GM21576 (cell line): ENCODE results near the gene CCT8.
A peak's percentile ranks its signal among the peaks of the same experiment; 100 is the strongest.

Experiments
- ATAC-seq: cut with Tn5 transposase; IDR thresholded peaks from one replicate; pipeline ENCODE4 v1.9.1; 2021; ENCODE audit warnings: mild to moderate bottlenecking, moderate library complexity; ENCODE audit not compliant: unreplicated experiment

CCT8 gene, protein sequence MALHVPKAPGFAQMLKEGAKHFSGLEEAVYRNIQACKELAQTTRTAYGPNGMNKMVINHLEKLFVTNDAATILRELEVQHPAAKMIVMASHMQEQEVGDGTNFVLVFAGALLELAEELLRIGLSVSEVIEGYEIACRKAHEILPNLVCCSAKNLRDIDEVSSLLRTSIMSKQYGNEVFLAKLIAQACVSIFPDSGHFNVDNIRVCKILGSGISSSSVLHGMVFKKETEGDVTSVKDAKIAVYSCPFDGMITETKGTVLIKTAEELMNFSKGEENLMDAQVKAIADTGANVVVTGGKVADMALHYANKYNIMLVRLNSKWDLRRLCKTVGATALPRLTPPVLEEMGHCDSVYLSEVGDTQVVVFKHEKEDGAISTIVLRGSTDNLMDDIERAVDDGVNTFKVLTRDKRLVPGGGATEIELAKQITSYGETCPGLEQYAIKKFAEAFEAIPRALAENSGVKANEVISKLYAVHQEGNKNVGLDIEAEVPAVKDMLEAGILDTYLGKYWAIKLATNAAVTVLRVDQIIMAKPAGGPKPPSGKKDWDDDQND

DNA sequence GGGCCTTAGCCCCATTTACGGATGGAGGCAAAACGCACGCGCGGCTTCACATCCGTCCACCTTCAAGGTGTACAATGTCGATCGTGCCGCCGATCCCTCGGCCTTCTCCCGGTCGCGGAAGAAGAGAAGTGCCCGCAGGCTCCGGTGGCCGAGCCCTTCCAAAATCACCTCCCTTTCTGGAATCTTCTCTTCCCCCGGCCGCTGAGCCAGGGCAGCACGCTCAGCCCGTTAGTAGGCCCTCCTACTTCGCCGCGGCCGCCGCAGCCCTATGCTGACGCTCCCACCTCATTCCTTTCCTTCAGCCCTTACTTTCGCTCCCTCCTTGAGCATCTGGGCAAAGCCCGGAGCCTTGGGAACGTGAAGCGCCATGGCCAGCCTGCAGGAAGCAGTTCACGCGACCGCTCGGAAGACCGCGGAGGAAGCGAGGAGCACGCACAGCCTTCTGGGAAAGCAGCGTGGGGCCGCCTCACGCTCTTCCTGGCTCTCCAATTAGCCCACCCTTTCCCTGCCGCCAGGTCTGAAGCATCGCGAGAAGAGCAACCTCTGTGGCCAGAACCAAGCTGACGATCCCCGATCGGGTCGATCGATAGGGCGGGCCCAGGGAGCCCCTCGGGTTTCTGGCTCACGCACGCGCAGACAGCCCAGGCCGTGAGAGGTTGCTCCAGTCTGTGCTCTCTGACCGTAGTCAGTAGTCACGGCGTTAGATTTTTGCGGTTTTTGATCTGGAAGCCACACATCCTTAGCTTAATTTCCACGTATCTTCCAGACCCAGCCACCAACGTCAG, at the start of gene CCT8:
TSS of gene CCT8 (minus strand) at position 427 of the 785 bp plus-strand sequence. CDS start at position 369, 58 bp downstream.
- peak; percentile 92 for ATAC-seq

DNA sequence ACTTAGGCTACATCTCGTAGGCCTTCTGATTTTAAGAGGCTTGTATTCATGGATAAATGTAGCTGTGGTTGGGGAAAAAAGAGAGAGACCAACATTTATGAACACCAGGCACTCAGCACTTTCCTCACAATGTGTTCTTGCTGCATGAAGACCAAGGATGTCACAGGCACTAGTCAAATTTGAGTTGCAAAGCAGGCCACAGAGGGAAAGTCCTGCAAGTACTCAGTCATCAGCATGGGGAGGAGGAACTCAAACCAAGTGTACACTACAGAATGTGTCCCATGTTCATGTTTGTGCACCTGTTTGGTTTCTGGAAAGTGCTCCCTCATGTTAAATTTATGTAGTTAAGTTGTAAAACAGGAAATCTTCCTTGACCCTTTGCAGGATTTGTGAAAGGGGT, 48.3 kb upstream of the CCT8 start:
- peak; percentile 56 for ATAC-seq

GRCh38 chr21:29117372-29117955, 44.0 kb upstream of the CCT8 start:
- ATAC-seq, result no peak

DNA sequence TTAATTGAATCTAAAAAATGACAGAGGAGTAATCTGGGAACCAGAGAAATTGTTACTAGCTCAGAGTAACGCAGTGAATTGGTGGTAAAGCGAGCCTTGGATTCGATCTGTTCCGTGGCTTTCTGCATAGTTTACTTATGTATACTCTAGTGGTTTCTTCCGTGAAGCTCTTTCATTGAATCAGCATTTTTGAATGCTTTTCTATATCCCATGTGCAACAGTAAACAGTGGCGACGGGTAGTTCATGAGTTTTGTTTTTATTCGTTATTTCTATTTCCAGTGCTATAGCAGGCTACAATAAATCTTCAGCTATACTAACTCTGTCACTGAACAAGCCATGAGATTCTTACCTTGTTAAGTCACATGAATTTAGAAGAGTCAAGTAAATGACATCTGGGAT, 42.5 kb upstream of the CCT8 start:
- no peak for ATAC-seq

GRCh38 chr21:29114765-29115500, 41.5 kb upstream of the CCT8 start:
- no peak for ATAC-seq

GRCh38 chr21:29105218-29105617, 31.8 kb upstream of the CCT8 start:
- ATAC-seq, result no peak

DNA sequence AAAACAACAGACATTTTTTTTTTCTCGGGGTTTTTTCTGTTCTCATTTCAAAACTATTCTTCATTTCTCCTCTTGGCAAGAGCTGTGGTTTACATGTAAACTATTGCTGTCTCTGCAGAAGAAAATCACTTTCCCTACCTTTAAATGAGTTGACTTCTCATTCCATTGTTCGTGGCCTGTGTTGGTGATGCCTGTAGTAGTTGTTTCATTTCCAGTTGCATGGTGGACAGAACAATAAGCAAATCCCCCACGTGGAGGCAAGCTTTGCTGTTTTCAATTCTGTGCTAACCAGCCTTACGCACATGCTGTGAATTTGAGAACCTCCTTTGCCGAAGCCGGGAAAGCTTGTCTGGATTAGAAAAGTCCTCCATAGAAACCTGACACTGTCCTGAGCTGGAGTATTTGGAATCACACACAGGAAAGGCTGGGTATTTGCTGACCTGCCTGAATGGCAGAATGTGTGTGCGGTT, 30.8 kb upstream of the CCT8 start:
- no peak for ATAC-seq

- no peak for ATAC-seq
Measured at GRCh38 chr21:29102791-29103257, 29.4 kb upstream of the CCT8 start.

- ATAC-seq, result no peak
Measured at GRCh38 chr21:29098156-29098555, 24.7 kb upstream of the CCT8 start.

GRCh38 chr21:29096218-29097015, 23.0 kb upstream of the CCT8 start:
- ATAC-seq, result no peak

DNA sequence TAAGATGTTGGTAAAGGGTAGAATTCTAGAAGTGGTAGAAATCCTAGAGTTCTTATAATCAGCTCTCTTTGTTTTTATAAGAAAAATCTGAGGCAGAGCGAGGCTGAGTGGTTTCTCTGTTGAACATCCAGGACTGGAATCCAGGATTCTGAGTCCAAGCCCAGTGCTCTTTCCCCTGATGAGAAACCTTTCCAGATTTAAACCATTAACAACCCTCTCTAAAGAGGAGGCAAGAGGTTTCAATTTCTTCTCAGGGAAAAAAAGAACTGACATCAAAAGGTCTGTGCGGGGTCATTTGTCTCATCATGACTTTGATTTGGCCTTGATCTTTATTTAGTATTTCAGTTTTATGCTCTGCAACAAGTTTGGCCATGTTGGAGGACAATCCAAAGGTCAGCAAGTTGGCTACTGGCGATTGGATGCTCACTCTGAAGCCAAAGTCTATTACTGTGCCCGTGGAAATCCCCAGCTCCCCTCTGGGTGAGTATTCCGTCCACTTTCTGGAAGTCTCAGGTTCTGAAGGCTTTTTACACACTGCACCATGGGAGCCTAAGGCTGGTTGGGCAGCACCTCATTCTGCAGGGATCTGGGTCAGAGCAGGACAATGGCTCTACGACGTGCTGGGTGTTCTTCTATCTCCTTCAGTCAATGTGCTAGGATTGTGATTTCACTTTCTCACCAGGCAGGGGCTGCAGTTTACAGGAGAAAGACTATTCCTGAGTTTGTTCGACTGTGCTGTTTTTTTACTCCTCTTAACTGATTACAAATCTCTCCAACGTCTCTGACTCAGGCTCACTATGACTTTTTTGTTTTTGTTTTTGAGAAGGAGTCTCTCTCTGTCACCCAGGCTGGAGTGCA, 18.9 kb upstream of the CCT8 start:
- ATAC-seq, result no peak

DNA sequence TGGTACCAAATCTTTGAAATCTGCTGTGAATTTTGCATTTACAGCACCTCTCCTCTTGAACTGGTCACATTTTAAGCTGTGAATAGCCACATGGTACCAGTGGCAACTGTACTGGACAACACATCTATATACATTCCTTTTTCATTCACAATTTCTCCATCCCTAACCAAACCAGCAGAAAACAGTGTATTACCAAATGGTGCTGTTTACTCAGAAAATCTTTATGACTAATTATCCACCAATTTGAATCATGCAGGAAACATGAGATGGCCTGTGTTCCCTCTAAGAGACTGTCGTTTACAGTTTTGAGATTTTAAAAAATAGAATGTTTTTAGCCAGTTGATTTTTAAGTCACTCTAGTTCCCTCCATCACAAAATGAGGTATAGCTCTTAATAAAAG, 17.6 kb upstream of the CCT8 start:
- ATAC-seq, result no peak

- no peak for ATAC-seq
Measured at GRCh38 chr21:29085106-29085752, 11.8 kb upstream of the CCT8 start.

DNA sequence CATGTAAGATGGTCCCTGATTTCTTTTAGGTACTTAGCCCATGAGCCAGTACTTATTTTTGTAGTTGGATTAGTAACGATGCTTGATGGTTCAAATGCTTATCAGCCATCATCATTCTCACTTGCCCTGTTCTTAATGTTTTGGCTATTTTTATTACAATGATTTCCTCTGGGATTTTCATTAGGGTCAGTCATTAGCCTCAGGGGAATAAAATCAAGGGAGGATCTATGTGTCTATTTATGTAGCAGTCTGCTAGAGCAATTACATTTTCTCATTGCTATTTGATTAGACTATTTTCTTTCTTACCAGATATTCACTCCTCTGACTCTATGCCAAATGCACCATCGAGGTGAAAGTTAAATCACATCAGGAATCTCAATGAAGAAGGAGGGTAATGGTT, 10.9 kb upstream of the CCT8 start:
- no peak for ATAC-seq

DNA sequence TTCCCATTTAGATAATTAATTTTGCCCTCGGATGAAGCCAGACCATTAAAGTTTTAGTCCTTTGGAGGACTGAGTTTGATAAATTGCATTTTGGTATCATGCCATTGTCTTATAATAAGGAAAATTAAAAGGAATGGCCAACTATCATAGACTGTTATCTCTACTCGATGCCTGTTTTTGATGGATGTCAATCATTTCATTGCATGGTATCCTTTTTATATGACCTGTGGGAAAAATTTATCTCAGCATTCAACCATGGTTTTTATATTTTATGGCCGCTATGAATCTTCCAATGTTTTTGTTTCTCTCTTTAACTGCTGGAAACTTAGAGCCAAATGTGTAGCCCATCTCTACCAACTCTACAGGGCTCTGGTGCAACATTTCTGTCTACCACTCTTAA, 9.9 kb upstream of the CCT8 start:
- ATAC-seq, result no peak

DNA sequence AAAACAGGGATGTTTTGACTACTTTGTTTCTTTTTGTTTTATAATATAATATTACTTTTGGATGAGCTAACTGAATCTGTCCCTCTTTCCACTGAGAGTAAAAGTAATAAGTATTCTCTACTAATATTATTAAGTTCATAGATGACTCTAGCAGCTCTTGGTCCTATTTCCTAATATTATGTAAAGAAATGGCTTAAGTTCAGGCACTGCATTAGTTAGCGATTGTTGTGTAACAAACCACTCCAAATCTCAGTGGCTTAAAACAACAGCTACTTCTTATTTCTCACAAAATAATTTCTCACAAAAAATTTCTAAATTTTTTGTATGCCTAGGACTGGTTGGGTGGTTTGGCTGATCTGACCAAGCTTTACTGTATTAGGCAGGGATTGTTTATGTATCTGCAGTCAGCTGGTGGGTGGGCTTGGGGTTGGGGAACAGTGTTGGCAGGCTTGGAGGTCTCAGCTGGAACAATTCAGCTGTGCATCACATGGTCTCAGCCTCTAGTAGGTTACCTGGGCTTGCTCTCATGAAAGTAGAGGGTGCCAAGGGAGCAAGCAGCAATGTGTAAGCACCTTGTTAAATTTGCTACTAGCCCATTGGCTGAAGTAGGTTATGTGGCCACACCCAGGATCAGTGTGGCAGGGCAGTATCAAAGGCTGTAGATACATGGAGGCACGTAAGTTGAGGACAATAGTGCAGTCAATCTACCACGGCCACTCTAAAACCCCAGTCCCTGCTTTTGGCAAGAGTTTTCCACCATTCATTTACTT, 8.8 kb upstream of the CCT8 start:
- ATAC-seq, result no peak

- ATAC-seq, result no peak
Measured at GRCh38 chr21:29080454-29080941, 7.0 kb upstream of the CCT8 start.
